GM21786 (cell line): ENCODE data around the gene P4HA2.
A peak's percentile ranks its signal among the peaks of the same experiment; 100 is the strongest.

Experiments
- ATAC-seq: cut with Tn5 transposase; IDR thresholded peaks from one replicate; pipeline ENCODE4 v1.9.1; 2021; ENCODE audit not compliant: unreplicated experiment

P4HA2 gene

DNA sequence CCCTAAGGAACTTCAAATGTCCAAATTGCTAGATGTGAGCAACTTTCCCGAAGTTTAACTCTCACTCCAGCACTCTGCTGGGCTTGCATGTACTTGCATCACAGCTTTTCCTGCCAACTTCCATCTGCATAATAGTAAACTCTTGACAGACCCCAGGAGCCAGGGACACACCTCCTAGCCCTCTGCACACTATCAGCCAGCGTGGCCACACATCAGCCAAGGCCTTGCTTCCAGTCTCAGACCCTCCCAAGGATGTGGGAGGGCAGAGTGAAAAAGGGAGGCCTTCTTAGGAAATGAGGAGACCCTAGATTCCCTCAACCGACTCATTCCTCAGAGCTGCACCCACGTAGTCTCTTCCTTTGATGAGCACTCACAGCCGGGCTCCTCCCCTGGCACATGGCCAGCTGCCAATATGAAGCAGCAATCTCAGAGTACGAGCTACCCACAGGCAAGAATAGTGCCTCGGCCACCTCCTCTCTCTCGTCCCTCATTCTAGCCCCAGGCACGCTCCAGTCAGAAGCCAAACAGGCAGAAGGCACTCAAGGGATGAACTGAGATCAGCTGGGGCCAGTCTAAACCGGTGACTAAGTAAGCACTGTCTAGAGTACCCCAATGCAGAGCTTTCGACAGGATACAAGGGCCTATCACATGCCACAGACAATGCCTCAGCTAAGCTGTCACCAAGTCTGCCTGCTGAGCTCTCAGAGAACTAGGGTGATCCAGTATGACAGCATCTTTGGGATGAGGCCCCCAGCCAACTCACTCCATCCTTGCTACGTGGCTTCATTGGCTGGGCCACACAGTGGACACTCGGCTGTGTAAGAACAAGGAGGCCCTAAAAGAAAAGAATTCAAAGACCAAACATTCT lies 2.3 kb downstream of the P4HA2 start:
- ATAC-seq: no peak

- no peak for ATAC-seq
Observed at GRCh38 chr5:132224716-132225115, 2.9 kb downstream of the P4HA2 start.

- ATAC-seq: no peak
Observed at GRCh38 chr5:132223861-132224260, 3.8 kb downstream of the P4HA2 start.

GRCh38 chr5:132222649-132223038 lies 5.0 kb downstream of the P4HA2 start:
- ATAC-seq: peak; percentile 84

DNA sequence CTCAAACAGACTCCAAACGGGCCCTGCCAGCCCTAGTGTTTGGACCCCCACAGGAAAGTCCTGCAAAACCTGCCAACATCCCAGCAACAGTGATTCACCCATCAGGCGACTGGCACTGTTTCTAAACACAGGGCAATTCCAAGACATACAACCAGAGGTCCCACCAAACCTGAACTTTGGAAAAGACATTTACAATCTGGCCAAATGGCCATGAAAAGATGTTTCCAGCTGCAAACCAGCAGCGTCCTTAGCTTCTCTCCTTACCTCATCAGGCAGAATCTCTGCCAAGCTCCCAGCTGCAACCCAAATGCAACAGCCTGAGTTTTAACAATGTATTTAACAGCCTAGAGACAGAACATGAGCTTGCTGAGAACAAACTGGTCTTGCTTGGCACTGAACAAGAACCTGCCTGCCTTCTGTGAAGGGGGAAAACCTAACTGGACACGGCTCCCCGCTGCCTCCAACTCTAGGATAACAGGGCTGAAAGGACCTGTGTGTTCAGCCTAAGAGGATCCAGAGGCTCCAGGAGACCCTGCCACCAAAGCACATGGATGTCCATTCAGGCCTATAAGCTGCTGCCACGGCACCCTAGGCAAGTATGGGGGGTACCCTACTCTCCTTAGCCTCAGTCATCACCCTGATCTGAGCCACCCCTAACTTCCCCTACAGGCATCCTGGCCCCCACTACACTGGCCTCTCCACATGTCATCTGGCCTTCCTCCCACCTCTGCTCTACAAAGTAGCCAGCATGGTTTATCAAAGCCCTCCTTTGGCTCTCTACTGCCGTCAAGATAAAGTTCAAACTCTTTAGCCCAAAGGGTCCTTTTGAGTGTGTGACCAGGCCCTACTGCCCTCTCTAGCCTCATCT lies 5.6 kb downstream of the P4HA2 start:
- ATAC-seq: no peak

GRCh38 chr5:132220491-132220890 lies 7.2 kb downstream of the P4HA2 start:
- no peak for ATAC-seq

DNA sequence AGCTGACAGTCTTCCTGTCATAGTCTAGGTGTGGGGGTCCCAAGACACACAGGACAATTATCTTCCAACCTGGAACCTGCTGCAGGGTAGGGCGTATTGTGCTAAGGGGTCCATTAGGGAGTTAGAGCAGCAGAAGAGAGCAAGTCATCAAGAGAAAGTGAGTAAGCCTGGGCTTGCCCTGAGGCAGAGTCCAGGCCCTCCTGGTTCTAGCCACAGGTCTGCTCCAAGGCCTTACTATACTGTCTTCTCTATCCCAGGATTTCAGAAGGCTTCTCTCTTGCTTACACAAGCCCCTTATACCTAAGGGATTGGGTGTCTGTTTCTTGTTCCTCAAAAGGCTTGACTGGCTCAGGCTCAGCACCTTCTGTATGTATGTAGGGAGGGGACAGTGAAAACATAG lies 7.7 kb downstream of the P4HA2 start:
- no peak for ATAC-seq

- ATAC-seq: no peak
Observed at GRCh38 chr5:132219289-132219970, 8.2 kb downstream of the P4HA2 start.

GRCh38 chr5:132218321-132218720 lies 9.3 kb downstream of the P4HA2 start:
- no peak for ATAC-seq

- no peak for ATAC-seq
Observed at GRCh38 chr5:132215329-132215728, 12.3 kb downstream of the P4HA2 start.

GRCh38 chr5:132214491-132214890 lies 13.2 kb downstream of the P4HA2 start:
- no peak for ATAC-seq

DNA sequence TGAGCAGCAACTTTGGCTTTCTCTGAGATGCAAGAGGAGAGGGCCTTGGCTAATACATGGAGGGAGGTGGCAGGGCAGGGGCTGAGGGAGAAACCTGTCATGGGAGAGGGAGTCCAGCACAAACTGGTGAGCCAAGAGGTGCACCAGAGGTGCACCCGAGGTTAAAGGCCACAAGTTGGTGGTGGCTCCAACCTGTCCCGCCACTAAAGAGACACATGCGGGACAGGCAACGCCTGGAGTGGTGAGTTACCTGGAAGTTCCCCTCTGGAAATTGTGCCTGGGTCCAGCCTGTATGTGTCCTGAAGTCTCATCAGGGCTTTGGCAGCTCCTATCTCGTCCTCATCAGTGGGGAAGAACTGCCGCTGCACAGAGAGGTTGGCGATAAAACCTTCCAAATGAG lies 14.0 kb downstream of the P4HA2 start:
- ATAC-seq: no peak

- ATAC-seq: no peak
Observed at GRCh38 chr5:132211787-132212186, 15.9 kb downstream of the P4HA2 start.

- ATAC-seq: no peak
Observed at GRCh38 chr5:132210944-132211343, 16.7 kb downstream of the P4HA2 start.

GRCh38 chr5:132209901-132210545 lies 17.6 kb downstream of the P4HA2 start:
- ATAC-seq: no peak

- no peak for ATAC-seq
Observed at GRCh38 chr5:132209131-132209530, 18.5 kb downstream of the P4HA2 start.

DNA sequence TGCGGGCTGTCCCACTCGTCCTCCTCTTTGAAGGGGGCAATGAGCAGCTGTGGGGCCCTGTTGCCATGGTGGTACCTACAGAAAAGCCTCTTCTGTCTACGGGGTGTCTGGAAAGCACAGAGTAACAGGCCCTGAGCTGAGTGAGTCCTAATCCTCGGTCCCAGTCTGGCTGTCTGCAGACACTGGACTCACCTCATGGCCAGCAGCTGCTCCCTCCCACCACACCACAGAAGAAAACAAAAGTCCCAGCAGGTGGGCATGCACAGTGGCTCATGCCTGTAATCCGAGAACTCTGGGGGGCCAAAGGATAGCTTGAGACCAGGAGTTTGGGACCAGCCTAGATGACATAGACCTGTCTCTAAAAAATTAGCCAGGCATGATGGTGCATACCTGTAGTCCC lies 19.9 kb downstream of the P4HA2 start:
- no peak for ATAC-seq

- ATAC-seq: no peak
Observed at GRCh38 chr5:132206782-132207181, 20.9 kb downstream of the P4HA2 start.

DNA sequence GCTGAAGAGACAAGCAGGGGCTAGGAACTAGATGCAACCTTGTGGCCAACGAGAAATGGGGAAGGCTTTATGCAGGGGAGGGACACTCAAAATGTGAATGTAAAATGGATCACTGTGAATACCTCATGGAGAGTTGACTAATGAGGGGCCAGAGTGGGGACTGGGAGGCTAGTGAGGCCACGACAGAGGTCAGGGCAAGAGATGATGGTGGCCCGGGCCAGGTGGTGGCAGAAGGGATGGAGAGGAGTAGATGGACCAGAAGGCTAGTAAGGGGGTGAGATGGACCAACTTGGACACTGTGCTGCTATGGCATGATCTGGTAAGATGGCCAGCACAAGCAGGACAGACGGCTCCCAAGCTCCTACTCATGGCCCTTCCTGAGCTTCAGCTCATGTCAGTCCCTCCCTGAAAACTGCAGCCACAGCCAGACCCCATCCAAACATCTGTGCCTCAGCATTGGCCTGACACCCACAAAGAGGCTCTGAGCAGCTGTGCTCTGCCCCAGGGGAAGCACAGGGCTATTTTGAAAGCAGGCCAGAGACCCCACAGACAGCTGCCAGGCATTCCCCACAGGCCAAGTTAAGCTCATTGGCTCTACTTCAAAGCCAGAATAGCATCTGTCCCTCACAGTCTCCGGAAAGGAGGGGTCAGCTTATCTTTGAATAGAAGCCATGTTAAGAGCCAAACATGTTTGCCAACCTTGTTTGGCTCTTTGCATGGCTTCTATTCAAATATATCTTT lies 22.1 kb downstream of the P4HA2 start:
- no peak for ATAC-seq

DNA sequence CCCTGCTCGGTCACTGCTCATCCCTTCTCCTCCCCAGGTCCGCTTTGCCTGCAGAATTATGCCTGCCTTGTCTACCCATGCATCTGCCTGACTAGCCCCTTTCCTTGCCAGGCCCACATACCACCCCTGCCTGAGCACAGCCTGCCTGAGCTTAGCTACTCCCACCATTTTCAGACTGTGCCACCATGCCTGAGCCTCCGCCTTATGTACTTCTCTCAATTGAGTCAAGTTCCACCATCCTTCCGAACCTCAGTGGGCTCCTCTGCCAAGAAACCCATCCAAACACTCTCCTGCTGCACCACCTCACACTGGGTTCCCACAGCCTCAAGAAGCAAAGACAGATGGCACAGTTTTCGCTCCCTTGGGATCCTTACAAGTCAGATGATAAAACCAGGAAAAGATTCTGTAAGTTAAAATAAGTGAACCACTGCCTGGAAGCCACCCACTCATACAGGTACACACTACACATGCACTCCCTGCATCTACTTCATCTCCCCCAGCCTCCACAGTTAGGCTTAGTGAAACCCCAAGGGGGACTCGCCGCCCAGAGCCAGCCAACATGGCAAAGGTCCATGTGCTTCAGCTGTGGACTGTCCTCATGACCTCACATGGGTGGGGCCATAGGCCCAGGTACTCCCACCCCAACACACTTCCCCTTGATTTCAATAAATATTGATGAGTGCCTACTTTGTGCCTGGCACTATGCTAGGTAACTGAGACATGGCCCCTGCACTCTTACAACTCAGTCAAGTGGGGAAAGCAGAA lies 23.1 kb downstream of the P4HA2 start:
- no peak for ATAC-seq
